ENCODE data around the gene PCDH20.
"Not testable (repeated sequence)": the region's sequence is repeated elsewhere in the genome, so short reads cannot be mapped to it uniquely, and the experiment has no call there.

The PCDH20 gene, protein sequence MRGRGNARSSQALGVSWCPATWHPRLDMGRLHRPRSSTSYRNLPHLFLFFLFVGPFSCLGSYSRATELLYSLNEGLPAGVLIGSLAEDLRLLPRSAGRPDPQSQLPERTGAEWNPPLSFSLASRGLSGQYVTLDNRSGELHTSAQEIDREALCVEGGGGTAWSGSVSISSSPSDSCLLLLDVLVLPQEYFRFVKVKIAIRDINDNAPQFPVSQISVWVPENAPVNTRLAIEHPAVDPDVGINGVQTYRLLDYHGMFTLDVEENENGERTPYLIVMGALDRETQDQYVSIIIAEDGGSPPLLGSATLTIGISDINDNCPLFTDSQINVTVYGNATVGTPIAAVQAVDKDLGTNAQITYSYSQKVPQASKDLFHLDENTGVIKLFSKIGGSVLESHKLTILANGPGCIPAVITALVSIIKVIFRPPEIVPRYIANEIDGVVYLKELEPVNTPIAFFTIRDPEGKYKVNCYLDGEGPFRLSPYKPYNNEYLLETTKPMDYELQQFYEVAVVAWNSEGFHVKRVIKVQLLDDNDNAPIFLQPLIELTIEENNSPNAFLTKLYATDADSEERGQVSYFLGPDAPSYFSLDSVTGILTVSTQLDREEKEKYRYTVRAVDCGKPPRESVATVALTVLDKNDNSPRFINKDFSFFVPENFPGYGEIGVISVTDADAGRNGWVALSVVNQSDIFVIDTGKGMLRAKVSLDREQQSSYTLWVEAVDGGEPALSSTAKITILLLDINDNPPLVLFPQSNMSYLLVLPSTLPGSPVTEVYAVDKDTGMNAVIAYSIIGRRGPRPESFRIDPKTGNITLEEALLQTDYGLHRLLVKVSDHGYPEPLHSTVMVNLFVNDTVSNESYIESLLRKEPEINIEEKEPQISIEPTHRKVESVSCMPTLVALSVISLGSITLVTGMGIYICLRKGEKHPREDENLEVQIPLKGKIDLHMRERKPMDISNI

DNA sequence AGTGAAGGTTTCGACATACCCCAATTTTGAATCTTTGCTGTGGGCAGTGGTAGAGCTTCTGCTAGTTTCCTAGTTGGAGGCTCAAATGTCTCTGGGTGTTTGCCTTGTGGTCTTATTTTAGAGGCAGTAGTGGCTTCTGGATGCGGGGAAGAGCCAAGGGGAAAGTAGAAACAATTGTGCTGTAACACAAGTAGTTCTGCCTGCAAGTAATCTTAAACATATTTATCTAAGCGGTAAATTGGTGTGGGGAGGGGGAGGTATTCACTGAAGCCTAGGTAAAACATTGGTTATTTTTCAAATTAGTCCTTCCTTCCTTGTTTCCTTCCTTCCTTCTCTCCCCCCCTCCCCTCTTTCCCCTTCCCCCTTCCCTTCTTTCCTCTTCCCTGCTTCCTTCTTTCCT is at the start of gene PCDH20:
PCDH20 (minus strand) TSS at position 101 of the 400 bp plus-strand sequence. CDS start 691 bp downstream, outside the sequence.
- no peak for DNase-seq (ENCODE audit: insufficient read length, low spot score)
- no peak for FAIRE-seq

DNA sequence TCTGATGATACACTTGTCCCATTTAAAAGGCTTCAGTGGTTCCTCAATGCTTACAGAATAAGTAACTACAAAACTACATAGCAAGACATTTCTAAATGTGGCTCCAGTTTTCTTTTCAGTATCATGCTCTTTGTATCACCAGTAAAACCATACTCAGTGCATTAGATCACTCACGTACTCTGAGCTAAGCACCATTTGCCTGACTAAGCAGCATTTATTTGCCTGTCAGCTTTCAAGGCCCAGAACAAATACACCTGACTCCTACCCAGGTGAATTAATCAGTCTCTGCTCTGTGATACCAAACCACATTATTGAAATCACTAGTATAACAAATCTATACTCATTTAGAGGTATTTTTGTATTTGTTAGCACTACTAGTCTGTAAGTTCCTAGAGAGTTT is 47.4 kb upstream of the PCDH20 start:
- no peak for DNase-seq (ENCODE audit: insufficient read length, low spot score)
- FAIRE-seq: no peak

DNA sequence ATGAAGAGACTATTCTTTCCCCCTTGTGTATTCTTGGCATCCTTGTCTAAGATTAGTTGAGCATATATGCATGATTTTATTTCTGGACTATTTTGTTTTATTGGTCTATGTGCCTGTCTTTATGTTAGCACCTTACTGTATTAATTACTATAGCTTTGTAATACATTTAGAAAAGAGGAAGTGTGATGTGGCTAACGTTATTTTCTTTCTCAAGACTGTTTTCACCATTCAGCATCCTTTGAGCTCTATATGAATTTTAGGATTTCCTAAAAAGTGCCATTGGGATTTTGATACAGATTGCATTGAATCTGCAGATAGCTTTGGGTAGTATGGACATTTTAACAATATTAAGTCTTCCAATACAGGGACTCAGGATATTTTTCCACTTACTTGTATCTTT is 37.5 kb upstream of the PCDH20 start:
- no peak for FAIRE-seq
- DNase-seq (ENCODE audit: insufficient read length, low spot score): no peak

DNA sequence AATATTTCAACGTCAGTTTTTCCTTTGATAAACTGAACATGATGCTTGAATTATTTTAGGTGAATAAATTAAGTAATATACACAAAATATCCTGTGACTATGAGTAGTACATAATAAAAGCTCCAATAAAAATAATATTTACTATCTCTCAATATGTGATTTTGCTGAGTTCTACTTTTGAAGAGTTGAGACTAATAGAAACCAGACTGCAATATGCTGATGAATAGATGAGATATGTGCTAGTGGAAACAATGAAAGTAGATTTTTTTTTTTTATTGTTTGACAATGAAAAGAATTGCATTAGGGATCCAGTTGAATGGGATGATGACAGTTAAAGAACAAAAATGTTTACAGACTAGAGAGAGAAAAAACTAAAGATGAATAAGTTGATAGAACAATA is 16.4 kb upstream of the PCDH20 start:
- no peak for FAIRE-seq
- no peak for DNase-seq (ENCODE audit: insufficient read length, low spot score)

DNA sequence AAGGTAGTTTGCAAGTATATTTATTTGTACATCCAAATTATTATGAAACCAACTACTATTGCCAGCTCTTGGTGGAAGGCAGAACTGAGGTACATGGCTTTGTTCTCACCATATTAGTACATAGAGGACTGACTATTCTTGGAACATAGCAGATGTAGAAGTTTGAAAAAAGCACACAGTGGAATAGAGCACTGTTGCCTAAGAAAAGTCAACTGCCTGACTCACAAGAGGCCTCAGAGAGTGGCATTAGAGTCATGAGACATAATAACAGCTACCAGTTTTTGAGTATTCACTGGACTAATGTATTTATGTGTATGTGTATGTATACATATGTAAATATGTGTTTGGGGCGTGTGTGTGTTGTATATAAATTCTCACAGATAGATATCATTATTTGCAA is 8.3 kb upstream of the PCDH20 start:
- DNase-seq (ENCODE audit: insufficient read length, low spot score) (no peak), FAIRE-seq (no peak)

DNA sequence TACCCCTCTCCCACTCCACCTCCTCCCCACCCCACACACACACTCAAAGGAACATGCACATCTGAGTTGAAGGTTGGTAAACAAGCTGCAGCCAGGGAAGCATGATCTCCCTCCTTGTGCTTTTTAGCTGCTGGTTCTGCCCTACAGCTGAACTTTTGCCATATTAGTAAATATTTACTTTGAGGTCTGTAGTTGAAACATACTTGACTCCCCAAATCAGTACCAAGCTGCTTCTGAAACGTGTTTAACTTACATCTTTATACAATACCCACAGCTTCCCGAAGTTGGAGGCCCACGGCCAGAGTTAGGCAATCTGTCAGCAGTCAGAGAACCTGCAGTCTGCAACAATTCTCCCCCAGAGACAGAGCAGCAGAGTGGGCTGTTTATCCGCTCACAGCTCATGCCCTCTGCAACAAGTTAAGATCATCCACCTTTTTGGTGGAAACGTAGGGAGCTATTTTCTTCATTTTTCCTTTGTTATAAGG is 1.5 kb upstream of the PCDH20 start:
- FAIRE-seq (no peak), DNase-seq (ENCODE audit: insufficient read length, low spot score) (no peak)

DNA sequence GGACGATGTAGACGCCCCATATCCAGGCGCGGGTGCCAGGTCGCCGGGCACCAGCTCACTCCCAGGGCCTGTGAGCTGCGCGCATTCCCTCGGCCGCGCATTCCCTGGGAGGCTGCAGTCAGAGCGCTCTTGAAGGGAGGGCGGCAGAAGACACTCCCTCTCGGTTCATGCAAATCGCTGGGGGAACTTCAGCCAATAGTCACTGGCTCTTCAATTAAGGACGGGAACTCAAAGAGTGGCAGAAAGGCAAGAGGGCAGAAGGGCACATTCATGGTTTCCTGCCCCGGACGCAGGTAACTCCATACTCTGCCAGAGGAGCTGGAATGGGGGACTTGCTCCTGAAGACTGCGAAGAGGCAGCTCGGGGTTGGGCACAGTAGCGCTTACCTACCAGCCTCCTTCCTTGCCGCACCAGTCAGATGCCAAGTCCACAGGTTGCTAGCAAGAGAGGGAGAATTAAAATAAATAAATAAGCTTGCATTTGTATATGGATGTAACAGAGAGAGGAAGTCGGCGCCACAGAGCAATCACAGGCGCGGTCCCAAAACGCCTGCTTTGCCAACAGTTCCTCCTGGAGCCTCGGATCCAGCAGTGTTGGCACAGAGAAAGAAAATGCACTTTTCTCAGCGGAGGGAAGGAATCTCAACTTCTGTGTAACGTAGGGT is 459 bp downstream of the PCDH20 start:
- FAIRE-seq: no peak
- DNase-seq (ENCODE audit: insufficient read length, low spot score): no peak

DNA sequence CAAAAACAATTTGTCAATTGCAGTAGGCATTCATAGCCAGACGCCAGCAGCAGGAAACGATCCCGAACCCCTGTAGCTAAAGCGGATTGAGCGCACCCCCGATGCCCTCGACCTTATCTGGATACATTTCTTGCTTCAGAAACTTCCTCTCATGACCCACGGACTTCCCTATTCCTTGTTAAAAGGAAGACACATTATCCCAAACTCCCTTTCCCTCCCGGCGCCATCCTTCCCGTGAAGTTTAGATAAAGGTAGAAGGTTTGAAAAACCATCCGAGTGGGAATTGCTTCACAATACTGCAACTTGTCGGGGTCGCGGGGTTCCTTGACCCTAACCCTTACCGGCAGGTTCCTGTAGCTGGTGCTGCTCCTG is 977 bp downstream of the PCDH20 start:
- DNase-seq (ENCODE audit: insufficient read length, low spot score) (no peak), FAIRE-seq (no peak)

DNA sequence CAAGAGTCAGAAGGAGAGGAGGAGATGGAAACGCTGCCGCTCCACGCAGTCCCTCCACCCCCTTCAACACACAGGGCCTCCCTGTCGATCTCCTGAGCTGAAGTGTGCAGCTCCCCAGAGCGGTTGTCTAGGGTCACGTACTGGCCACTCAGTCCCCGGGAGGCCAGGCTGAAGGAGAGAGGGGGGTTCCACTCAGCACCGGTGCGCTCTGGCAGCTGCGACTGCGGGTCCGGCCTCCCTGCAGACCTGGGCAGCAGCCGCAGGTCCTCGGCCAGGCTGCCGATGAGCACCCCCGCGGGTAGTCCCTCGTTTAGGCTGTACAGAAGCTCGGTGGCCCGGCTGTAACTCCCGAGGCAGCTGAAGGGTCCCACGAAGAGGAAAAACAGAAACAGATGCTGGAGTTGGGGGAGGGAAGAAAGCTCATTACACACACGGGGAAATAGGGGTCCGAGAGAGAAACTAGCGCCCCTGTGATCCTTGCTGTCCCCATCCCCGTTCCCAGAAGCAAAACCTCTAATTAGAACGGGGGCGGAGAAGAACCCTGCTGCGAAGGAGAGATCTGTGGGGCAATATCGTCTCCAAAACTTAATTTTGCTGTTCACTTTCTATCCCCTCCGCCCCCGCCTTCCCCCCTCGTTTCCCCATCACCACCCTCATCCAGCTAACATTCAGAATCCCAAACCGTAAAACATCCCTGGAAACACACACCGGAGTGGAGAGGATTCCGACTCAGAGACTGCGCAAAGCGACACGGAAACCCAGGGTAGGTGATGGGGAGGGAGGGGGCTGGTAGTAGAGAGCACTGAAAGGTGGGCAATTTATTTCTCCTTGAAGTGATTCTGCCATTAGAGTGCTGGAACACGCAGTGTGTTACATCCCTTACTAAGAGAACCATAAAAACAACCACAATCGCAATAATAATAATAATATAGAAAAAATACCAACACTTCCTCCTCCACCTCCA is 1.8 kb downstream of the PCDH20 start:
- no peak for DNase-seq (ENCODE audit: insufficient read length, low spot score)
- no peak for FAIRE-seq

DNA sequence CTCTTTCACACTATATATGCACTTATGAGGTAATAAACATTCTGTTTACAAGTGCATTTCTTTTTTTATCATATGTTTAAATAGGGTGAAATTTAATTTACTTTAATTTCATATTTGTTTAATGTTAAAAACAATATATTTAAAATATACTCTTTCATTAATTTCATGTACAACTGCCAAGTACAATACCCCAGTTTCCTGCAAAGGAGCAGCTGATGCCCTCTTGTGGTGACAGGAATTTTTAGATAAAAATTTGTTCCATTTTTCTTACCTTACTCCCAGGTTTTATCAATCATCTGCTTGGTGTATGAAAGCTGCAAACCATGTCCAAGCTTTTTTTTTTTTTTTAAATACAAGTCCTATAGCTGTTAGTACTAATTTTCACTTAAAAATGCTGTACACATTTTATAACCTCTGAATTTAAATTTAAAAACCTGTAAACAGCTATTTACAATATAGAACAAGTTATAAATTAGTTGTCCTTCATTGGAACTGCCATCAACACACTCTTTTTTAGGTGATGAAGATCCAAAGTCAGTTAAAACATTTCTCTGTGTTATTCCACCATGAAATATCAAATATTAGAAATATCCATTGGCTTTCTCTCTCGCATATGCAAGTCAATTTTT is 4.9 kb downstream of the PCDH20 start:
- FAIRE-seq: no peak
- no peak for DNase-seq (ENCODE audit: insufficient read length, low spot score)

DNA sequence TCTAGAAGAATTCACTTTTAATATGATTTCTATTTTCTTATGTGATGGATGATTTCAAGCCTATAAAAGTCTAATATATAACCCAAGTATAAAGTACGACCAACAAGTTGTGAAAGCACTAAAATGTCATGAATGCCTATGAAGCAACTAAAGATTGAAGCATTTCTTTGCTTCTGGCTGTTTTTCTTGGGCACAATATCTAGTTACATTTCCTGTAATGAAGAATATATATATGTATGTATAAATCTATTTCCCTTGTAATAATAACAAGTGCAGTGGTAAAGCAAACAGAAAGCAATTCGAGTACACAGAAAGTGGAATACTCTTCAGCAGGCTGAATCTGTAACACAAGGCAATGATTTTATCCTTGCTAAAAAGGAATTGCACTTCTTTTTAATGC is 5.4 kb downstream of the PCDH20 start:
- no peak for DNase-seq (ENCODE audit: insufficient read length, low spot score)
- FAIRE-seq: no peak

DNA sequence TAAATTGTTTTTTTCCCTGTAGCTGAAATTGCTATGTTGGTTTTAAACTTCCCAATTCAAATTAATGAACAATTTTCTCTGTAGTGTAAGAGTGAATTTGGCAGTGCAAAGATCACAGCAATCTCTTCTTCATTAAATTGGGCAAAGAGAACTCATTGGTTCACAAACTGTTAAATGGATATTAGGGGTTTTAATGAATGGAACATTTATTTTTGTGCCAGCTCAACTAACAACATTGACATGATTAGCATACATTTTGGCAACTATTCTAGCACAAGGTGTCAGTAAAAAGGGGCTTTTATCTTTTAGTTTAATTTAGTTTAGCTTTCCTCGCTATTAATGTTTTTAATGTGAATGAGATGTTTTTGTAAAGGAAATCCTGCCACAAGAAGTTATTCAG is 7.1 kb downstream of the PCDH20 start:
- DNase-seq (ENCODE audit: insufficient read length, low spot score) (no peak), FAIRE-seq (no peak)

DNA sequence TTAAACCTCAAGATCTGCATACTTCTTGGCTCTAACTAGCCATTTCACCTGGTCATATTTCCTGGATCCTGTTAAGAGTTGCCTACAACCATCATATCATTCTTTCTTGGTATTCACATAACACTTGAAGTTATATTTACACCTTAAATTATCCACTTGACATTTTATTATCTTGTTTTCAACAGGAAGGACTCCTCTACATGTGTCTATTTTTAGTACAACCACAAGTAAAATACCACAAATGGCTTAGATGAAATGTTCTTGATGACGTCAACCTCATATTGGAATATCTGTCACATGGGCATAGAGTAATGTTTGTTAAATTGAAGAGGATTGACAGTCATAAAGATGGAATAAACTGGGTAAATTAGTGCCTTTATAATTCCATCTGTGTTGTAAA is 9.4 kb downstream of the PCDH20 start:
- DNase-seq (ENCODE audit: insufficient read length, low spot score) (no peak), FAIRE-seq (no peak)

DNA sequence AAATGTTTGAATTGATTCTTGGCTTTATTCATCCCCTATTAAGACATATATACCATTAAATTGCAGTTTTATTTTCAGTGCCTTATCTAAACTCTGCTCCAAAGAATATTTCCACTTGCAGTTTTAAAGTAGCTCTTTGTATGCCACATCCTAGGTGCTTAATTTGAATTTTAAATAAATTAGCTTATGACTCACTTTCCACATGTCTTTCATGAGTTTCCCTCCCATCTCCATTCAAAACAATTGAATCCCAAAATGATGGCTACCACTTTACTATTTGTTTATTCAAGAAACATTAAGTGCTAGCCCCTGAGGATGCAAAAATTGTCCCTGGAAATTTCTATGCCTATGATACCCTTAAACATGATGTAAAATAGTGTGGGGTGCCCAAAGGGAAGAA is 19.5 kb downstream of the PCDH20 start:
- FAIRE-seq: no peak

DNA sequence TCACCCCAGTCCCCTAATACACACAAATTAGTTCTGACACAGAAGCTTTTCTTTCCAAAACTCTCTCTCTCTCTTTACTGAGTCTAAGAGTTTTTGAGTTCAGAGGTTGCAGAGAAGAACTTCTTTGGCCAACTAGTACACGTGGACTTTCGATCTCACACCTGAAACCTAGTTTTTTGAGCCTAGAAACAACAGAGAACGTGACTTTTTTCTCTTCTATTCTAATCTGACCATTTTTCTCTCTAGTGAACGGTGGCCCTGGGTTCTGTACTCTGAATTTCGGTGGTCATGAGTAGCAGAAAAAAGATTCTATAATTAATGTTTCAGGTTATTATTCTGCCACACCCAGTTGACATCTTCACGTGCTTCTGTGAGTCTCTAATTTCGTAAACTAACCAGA is 24.2 kb downstream of the PCDH20 start:
- DNase-seq (ENCODE audit: insufficient read length, low spot score): no peak
- FAIRE-seq: no peak

More for the DNA sequence above, 19.5 kb downstream of the PCDH20 start:
- DNase-seq (ENCODE audit: insufficient read length, low spot score): no peak

DNA sequence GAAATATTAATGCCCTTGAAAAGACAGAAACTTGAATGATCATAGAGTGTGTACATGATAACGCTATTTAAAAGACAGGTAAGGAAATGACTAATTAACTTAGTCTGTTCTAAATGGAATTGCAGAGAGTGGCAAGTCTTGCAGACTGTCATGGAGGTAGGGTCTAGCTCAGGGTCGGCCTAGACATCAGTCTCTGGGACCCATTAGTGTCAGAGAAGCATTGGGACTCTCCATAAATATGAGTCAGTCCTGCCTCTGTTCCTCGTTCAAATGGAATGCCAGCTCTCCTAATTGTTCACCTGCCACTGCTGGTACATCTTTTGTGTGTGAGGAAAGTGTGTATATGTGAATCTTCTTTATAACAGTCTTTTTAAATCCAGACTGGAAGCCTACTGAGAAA is 28.0 kb downstream of the PCDH20 start:
- DNase-seq (ENCODE audit: insufficient read length, low spot score) (no peak), FAIRE-seq (no peak)

DNA sequence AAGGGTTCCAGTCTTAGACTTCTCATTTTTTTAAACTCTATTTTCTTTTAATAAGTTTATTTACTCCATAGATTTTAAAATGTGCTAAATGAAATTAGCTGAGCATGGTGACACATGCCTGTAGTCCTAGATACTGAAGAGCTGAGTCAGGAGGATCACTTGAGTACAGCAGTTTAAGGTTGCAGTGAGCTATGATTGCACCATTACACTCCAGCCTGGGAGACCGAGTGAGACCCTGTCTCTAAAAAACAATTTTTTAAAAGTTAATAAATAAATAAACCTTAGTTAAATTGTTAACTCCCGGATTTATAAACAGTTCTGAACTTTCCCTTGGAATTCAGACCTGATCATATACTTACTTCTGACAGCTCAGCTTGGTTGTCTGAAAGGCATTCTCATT is 32.5 kb downstream of the PCDH20 start:
- DNase-seq (ENCODE audit: insufficient read length, low spot score): no peak
- no peak for FAIRE-seq

DNA sequence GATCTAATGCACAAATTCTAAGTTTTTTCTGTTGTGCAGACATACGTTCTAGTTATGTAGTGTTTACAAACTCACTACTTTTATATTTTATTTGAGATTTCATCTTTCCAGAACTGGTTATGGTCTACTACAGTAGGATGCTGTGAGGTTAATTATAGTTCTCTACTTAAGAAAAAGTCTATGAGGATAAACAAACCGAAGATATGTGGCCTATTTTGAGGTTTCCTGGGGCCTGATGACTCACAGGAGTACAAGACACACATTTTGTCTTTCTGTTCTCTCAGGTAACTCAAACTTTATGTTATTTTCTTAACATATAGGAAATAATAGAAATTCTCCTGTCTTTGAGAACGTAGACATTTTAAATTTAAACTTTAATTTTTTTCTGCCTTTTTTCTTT is 45.1 kb downstream of the PCDH20 start:
- DNase-seq (ENCODE audit: insufficient read length, low spot score): no peak

DNA sequence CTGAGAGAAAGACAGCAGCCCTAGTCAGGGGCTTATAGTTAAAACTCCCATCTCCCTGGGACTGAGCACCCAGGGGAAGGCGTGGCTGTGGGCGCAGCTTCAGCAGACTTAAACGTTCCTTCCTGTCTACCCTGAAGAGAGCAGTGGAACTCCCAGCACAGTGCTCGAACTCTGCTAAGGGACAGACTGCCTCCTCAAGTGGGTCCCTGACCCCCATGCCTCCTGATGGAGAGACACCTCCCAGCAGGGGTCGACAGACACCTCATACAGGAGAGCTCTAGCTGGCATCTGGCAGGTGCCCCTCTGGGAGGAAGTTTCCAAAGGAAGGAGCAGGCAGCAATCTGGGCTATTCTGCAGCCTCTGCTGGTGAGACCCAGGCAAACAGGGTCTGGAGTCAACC is 51.0 kb downstream of the PCDH20 start:
- FAIRE-seq; DNase-seq (ENCODE audit: insufficient read length, low spot score): not testable (repeated sequence)

More for the DNA sequence above, 45.1 kb downstream of the PCDH20 start:
- no peak for FAIRE-seq
